NCI-H2171 treated with DMSO at 0.1 percent for 48 hours (cell line): ENCODE measurements around the gene CIAPIN1.
A peak's percentile ranks its signal among the peaks of the same experiment; 100 is the strongest.
"Not testable (repeated sequence)": the region's sequence is repeated elsewhere in the genome, so short reads cannot be mapped to it uniquely, and the experiment has no call there.

ENCODE experiments used
- DNase-seq: peaks from one replicate; lab custom pipeline; 2025; lab: John Stamatoyannopoulos, UW

Gene CIAPIN1

DNA sequence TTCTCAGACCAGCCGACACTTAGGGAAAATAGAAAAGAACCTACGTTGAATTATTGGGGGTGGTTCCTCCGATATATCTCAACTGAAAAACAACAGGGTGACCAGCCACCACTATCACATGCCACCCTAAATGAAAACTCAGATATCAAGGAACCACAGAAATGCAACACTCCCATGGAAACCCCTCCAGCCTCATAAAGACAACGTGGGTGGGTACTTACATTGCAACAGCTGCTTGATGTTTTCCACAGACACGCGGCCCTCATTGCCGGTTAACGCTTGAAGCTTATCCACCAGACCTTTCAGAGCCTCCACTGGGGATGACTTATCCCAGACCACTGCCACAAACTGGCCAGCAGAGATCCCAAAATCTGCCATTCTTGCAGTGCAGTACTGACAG lies 6.6 kb downstream of the CIAPIN1 start:
- DNase-seq: not testable (repeated sequence)

DNA sequence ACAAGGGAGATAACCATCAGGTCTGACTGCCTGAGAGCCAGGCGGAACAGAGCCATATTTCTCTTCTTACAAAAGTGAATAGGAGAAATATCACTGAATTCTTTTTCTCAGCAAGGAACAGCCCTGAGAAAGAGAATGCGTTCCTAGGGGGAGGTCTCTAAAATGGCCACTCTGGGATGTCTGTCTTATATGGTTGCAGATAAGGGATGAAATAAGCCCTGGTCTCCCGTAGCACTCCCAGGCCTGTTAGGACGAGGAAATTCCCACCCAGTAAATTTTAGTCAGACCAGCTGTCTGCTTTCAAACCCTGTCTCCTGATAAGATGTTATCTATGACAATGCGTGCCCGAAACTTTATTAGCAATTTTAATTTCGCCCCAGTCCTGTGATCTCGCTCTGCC lies 7.2 kb downstream of the CIAPIN1 start:
- not testable (repeated sequence) for DNase-seq

DNA sequence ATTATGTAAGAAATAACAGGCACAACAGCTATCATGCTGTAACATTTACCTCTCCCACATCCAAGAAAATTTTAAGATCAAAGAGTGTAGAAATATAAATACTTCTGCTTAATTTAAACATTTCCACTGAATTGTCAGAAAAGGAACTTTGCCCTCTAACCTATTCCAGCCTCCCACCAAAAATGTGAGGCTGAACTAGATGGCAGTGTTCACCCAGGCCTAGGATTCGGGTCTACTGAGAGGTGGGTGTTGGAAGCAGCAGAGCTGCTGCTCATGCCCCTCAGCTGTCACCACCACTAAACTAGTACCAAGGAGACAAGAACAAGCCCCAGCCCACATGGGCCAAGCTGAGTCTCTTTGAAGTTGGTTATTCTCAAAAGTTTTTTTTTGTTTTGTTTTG lies 11.3 kb downstream of the CIAPIN1 start:
- DNase-seq: no peak

DNA sequence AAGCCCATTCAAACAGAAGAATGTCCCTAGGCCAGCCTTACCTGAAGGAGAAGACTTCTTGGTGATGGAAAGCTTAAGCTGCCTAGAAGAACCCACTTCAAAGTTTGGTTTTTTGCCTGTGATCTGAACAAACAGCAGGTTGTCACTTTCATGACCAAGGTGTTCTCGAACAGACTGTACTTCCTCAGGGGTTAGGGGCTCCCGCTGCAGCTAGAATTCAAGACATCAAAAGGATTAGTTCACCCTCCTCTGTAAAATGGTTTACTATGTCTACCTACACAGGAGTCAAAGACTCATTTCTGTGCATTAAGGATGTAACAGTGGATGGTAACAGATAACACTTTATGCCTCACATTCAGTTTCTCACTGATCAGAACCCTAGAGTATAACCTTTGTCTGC lies 13.2 kb downstream of the CIAPIN1 start:
- DNase-seq: no peak

DNA sequence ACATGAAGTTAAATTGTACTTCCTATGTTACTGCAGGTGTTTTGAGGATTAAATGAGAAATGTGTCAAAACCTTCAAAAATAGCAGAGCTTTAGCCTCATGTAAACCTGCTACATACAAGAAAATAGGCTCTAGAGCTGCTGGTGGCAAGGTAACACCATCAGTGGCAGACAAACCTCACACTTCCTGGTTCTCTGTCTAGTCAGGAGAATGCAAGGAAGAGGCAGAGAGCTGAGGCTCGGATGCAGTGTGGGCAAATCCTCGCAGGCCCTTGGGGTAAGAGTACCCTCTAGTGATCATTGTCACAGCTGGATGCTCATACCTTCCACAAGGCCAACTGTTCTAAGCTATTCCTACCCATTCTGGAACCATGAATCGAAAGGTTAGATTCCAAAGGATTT lies 14.2 kb downstream of the CIAPIN1 start:
- DNase-seq: no peak

DNA sequence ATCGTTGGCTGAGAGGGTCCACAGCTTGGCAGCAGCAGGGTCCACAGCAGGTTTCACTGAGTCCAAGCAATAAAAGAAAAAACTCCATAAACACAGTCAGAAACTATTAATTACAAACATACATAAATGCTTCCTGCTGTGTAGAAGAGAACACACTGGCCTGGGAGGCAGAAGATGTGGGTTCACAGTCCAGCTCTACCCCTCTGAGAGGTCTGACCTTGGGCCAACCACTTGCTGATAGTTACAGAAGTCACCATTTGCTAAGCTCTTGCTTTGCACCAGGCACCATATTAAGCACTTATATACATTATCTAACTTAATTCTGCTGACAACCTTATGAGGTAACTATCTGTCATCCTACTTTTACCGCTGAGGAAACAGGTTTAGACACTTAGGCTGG lies 14.7 kb downstream of the CIAPIN1 start:
- no peak for DNase-seq

DNA sequence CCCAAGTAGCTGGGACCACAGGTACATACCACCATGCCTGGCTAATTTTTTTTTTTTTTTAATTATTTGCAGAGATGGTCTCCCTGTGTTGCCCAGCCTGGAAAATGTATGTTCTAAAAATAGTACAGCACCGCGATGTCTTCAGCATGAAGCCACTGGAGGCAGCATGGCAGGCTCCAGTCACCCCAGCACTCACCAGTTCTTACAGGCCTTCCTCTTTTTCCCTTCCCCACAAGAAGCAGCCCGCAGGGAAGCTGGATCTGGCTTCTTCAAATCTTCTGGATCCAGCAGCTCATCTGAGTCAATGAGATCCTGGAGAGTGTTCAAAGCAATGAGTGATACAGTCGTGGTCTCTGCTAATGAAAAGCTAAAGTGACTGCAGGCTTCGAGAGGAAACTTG lies 16.2 kb downstream of the CIAPIN1 start:
- DNase-seq: no peak

DNA sequence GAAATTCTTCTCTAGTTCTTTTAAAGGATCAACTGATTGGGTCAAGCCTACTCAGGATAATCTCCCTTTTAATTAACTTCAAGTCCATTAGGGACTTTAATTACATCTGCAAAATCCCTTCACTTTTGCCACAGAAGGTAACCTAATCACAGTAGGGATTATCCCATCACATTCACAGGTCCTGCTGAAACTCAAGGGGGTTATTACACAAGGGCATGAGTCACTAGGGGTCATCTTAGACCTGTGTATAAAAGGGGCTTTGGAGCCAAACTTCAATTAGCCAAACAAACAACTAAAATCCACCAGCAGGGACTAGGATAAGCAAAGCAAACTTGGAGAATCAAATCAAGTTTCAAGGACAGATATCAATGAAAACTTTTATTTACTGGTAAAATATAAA lies 19.4 kb downstream of the CIAPIN1 start:
- DNase-seq: no peak

DNA sequence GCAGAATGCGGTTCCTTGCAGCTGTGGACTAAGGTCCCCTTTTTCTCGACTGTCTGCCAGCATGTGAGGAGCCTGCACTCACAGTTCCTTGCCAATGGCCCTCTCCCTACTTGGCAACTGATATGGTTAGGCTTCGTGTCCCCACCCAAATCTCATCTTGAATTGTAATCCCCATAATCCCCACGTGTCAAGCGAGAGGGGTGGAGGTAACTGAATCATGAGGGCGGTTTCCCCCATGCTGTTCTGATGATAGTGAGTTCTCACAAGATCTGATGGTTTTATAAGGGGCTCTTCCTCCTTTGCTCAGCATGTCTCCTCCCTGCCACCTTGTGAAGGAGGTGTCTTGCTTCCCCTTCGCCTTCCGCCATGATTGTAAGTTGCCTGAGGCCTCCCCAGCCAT lies 19.9 kb downstream of the CIAPIN1 start:
- no peak for DNase-seq

DNA sequence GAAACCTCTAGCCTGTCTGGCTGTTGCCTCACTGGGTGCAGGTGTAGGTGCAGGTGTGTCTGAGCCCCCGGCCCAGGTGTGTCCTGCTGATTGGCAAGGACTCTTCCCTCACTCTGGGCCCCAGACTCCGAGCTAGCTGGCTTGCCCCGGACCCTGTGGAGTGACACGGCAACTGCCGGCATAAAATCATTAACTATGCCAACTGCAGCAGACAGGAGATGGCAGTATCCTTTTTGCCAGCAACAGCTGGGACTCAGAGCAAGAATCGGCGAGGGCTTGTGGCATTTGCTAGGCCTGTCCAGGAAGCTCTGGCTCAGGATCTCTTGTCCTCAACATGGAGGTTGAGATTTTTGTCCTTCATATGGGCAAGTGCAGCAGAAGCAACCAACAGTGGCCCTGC lies 20.8 kb downstream of the CIAPIN1 start:
- no peak for DNase-seq

DNA sequence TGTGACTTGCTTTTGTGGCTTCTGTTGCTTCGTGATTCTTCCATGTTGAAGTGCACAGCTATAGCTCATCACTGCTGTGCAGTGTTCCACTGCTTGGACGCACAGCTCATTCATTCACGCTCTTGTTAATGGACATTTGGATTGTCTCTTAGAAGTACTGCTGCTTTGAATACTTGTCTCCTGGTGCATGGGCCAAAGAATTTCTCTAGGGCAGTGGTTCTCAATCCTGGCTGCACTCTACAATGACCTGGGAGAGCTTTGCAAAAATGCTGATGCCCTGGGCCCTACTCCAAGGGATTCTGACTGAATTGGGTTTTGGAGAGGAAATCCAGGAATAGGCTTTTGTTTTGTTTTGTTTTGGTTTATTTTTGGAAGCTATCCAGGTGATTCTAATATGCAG lies 22.6 kb downstream of the CIAPIN1 start:
- no peak for DNase-seq

DNA sequence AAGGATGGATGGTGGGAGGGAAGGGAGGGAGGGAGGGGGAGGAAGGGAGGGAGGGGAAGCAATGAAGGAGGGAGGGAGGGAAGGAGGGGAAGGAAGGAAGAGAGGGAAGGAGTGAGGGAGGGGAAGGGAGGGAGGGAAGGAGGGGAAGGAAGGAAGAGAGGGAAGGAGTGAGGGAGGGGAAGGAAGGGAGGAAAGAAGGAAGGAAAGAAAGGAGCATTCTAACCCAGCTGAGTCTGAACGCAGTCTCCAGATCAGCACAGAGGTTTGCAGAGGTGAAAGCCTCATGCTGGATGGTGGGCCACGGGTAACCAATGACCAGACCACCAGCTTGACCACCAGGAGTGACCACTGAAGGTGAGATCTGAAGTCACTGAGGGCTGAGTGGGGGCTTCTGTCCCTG lies 24.0 kb downstream of the CIAPIN1 start:
- DNase-seq: no peak

DNA sequence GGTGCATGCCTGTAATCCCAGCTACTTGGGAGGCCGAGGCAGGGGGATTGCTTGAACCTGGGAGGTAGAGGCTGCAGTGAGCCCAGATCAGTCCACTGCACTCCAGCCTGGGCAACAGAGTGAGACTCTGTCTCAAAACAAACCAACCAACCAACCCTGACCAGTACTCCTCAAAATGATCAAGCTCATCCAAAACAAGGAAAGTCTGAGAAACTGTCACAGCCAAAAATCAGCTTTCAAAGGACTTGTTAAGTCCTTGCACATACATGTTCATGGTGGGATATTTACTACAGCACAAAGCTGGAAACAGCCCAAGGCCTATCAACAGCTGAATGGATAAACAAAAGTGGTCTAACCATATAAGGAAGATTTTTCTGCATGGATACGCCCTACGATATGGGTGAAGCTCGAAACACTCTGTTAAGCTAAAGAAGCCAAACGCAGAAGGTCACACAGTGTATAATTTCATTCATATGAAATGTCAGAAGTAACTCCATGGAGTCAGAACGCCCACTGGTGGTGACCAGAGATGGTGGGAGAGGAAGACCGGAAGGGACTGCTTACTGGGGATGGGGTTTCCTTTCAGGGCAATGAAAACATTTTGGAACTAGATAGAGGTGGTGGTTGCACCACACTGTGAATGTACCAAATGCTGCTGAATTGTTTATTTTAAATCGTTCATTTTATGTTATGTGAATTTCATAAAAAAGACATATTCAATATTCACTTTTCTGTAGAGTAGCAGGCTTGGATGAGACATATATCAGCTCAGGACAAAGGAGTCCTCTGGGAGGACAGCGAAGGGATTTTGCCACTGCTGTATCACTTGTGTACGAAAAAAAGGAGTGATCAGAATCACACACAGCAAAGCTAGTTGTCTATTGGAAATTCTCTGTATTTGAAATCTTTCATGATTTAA lies 24.9 kb downstream of the CIAPIN1 start:
- peak; percentile 27 for DNase-seq

DNA sequence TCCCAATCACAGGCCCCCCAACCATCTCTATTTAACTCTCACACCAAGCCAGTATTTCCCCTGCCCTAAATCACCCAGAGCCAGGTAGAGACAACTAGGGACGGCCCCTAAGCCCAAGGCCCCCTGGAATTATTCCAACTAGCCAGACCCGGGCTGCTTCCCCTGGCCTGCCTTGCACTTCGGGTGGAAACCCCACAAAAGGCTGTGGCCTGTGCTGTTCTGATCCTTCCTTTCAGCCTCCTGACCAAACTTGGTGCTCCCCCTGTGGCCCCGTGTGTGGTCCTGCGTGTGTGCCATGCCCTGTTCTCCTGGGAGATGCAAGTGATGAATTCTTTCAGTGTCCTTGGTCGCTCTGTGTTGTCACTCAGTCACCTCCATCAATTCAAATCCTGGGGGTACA lies 27.7 kb downstream of the CIAPIN1 start:
- DNase-seq: no peak

DNA sequence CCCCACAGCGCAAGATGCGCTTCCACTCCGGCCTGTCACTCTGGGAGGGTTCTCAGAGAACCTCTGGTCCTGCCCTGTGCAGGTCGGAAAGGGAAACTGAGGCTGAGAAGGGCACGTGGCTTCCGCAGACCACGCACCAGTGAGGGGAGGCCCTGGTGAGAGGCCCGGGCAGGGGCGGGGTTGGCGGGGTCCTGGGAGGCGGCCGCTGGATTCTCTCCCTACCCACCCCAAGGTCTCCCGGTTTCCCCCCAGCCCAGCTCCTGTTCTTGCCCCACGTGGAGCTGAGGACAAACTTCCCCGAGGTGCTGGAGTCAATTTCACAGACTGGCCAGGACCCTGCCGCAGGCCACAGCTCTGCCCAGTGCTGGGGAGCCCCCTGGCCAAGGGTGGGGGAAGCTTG lies 31.1 kb downstream of the CIAPIN1 start:
- no peak for DNase-seq

DNA sequence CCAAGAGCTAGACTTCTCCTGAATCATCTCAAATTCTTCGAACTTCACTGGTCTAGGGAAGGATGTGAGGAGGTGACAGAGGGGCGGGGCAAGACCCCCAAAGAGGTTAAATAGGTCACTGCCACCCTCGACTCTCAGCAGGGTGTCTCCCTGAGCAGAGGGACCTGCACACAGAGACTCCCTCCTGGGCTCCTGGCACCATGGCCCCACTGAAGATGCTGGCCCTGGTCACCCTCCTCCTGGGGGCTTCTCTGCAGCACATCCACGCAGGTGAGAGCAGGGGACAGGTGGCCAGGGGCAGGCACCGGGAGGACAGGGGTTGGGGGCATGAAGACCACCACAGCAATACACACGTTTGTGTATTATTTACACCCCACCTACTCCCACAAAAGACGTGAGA lies 33.5 kb downstream of the CIAPIN1 start:
- DNase-seq: no peak

DNA sequence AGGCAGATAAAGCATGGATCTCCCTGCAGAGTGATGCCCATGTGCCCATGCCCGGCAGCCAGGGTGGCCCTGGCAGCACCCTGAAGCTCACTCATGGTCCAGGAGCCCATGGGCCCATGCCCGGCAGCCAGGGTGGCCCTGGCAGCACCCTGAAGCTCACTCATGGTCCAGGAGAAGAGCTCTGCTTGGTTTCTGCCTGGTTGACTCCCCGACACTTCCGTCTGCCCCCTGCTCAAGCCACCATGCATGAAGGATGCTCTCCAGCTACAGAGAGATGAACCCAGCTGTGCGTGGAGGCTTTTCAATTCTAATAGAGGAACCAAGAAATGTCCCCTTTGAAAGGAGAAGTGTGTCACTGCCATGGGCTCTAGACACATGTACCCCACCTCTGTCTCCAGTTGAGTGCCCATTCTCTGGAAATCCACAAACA lies 33.9 kb downstream of the CIAPIN1 start:
- DNase-seq: no peak

DNA sequence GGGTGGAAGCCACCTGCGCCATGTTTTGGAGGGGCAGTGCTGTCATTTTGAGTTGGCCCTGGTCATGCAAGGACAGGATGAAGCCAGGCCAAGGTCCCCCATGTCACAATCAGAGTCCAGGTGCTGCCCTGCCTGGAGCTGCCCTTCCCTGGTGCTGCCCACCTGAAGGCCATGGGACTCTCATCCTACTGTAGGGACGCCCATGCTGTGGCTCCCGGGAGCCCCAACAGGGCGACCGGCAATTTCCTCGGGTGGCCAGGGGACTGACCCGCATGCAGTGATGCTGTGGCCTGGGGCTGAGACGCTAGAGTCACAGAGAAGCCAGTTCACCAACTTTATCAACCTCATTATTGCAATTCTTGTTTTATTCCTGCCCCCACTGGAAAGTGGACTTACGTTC lies 34.6 kb downstream of the CIAPIN1 start:
- no peak for DNase-seq

DNA sequence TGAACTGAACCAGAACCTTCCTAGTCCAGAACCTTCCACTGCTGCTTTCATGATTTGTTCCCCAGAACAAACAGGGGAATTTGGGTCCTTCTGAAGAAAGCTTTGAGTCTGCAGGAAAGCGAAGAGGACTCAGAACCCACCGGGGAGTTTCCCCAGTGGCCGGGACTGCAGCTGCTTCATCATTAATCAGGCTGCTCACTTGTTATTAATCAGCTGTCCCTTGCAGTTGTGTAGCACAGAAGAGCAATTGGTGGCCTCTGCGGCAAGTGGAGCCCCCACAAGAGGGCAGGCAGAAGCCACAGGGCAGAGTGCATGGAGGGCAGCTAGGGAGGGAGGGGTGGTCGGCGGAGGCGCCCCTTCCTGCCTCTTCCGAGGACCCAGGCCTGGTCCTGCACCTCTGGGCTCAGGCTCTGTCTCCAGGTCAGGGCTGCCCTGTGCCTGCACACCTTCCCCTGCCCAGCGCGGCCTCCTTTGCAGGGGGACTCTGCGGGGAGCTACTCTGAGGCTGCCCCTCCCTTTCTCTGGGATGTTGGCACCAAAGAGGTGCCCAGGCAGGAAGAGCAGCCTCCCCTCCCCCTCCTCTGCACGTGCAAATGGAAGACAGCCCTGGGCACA lies 35.7 kb downstream of the CIAPIN1 start:
- DNase-seq: no peak

DNA sequence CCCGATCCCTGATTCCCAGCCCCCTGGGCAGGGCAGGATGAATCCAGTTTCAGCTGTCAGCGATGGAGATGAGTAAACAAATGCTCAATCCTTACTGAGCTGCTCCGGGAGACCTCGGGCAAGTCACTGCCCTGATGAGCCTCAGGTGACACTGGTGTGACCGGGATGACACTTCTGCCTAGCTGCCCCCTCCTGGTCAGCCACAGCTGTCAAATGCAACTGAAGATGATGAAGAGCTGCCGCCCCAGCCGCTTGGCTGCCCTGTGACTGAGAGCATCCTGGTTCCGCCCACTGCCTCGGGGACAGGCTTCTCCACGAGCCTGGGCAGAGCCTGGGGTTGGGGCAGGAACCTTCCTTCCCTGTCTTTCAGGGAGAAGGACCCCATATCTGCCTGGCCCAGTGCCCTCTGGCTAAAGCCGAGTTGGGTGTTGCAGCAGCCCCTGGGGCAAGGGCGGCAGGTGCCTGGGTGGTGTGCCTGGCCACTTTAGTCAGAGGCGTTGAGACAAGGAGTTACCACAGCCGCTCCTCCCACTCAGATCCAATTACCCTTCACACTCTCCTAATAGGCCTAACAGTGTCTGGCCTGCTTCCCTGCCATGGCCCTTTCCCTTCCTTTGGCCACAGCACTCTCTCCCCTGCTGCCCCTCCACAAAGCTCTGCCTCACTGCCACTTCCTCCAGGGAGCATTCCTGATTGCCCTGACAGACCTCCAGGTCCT lies 37.2 kb downstream of the CIAPIN1 start:
- no peak for DNase-seq

DNA sequence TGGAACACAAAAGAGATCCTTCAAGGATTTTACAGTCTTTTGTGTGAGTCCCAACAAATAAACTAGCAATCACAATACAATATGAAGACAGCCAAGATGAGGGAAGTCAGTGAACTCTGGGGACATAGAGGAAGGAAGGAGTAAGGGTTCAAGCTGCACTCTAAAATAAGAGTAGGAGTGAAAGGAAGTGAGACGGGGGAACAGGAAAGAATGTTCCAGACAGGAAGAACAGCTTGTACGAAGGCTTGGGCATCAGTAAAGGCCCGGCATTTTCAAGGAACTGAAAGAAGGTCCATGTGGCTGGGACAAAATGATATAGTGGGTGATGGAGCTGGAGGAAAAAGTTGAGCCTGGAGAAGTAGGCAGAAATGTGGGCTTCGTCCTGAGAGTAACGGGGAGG lies 38.1 kb downstream of the CIAPIN1 start:
- no peak for DNase-seq

DNA sequence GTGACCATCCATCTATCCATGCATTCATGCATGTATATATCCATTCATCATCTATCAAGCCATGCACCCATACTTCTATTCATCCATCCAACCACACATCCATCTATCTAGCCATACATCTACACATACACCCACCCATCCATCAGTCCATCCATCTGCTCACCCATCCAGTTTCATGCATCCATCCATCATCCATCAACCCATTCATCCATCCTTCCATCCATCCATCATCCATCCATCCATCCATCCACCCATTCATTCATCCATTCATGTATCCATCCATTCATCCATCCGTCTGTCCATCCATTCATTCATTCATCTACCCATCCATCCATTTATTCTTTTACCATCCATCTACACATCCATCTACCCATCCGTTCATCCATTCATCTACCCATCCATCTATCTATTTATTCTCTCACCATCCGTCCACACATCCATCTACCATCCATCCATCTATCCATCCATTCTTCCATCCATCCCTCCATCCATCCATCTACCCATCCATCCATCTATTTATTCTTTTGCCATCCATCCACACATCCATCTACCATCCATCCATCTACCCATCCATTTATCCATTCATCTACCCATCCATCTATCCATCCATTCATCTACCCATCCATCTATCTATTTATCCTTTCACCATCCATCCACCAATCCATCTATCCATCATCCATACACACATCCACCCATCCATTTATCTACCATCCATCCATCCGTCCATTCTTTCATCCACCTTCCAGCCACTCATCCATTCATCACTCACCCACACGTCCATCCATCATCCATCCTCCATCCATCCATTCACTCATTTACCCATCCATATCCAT lies 39.4 kb downstream of the CIAPIN1 start:
- DNase-seq: no peak
